NCI-H345 treated with DMSO at 0.1 percent for 48 hours (cell line): ENCODE measurements around the gene COBL.

Source experiments
- DNase-seq: peaks from one replicate; lab custom pipeline; 2025; ENCODE audit not compliant: unreplicated experiment; lab: John Stamatoyannopoulos, UW

The COBL gene

GRCh38 chr7:51278797-51279196 is 37.8 kb downstream of the COBL start:
- DNase-seq, result peak; percentile 62

- no peak for DNase-seq
These were observed 39.6 kb downstream of the COBL start for GRCh38 chr7:51276967-51277366.

GRCh38 chr7:51276091-51276605 is 40.5 kb downstream of the COBL start:
- no peak for DNase-seq

- no peak for DNase-seq
These were observed 41.1 kb downstream of the COBL start for GRCh38 chr7:51275532-51275931.

GRCh38 chr7:51274955-51275354 is 41.7 kb downstream of the COBL start:
- no peak for DNase-seq

- DNase-seq, result no peak
These were observed 42.6 kb downstream of the COBL start for GRCh38 chr7:51274001-51274400.

GRCh38 chr7:51273360-51273759 is 43.2 kb downstream of the COBL start:
- no peak for DNase-seq

- DNase-seq, result no peak
These were observed 45.6 kb downstream of the COBL start for GRCh38 chr7:51270965-51271364.

- DNase-seq, result no peak
These were observed 46.7 kb downstream of the COBL start for GRCh38 chr7:51269911-51270310.

GRCh38 chr7:51269321-51269720 is 47.3 kb downstream of the COBL start:
- no peak for DNase-seq

GRCh38 chr7:51268859-51269258 is 47.8 kb downstream of the COBL start:
- no peak for DNase-seq

GRCh38 chr7:51267169-51267568 is 49.4 kb downstream of the COBL start:
- no peak for DNase-seq

- no peak for DNase-seq
These were observed 51.3 kb downstream of the COBL start for GRCh38 chr7:51265066-51265907.

GRCh38 chr7:51263631-51264484 is 52.8 kb downstream of the COBL start:
- no peak for DNase-seq

GRCh38 chr7:51262796-51263531 is 53.6 kb downstream of the COBL start:
- DNase-seq, result no peak

GRCh38 chr7:51261950-51262795 is 54.4 kb downstream of the COBL start:
- DNase-seq, result peak; percentile 51

GRCh38 chr7:51261117-51261835 is 55.3 kb downstream of the COBL start:
- no peak for DNase-seq

- no peak for DNase-seq
These were observed 56.1 kb downstream of the COBL start for GRCh38 chr7:51260516-51260915.

GRCh38 chr7:51259766-51260165 is 56.8 kb downstream of the COBL start:
- no peak for DNase-seq

- DNase-seq, result no peak
These were observed 59.7 kb downstream of the COBL start for GRCh38 chr7:51256916-51257315.
